Measurements from ENCODE around the gene MAST4. TPM values are rescaled to one million over a fixed set of nuclear protein-coding genes. Genes with fewer than 3 reads are reported as not detected.

MAST4 gene
- total and polyA plus RNA-seq, 2 of the 8 experiments (the other 6 are each of a cell fraction or from before 2014, with no cell fraction given): 1.5 to 2.6 TPM

DNA sequence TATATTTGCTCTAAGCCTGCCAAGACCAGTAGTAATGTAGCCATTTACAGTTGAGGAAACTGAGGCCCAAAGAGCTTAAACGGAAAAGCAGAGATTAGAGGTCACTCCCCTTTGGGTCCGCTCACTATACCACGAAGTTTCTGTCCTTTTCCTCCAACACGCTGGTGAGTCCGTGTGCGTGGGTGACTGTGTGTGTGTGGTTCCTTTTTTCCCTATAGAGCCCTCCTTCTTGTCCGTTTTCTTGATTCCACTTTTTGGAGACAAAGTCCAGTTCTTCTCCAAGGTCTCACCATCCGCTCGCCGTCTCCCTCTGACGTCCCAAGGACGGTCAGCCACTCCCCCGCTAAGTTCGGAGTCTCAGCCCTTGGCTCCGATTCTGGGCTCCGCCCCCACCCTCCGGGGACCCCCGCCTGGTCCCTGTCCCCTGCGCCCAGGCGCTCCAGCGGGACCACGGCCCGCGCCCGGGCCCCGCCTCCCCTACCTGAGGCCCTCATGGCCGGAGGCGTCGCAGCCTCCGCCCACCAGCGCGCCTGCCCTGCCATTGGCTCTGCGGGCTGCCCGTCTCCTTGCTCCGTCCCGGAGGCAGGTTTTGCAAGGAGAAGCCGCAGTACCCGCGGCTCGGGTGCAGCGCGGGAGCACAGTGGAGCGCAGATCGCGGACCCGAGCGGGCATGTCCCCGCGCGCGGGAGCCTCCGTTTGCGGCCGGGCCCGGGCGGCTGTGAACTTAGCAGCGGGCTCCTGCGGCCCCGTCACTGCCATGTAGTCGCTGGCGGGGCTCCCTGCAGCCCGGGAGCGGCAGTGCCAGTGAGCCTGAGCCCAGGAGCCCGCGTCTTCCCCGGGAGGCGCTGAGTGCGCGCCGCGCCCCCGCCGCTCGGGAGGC is at the start of gene MAST4 (continued):
- TF ChIP-seq CHD7 (IDR thresholded peaks at IDR 0.05; ENCODE audit: insufficient replicate concordance, low read length): no peak
- TF ChIP-seq PHF8 (conservative IDR thresholded peaks at IDR 0.05; ENCODE audit: low read depth, low read length): peak; percentile 86
- no peak for TF ChIP-seq CBX5 (IDR thresholded peaks at IDR 0.05; ENCODE audit: low read depth, low read length)
- no peak for TF ChIP-seq SRF (IDR thresholded peaks at IDR 0.05; ENCODE audit: low read depth, low read length)
- no peak for TF ChIP-seq SIN3A (conservative IDR thresholded peaks at IDR 0.05 in 1 of 2, IDR thresholded peaks at IDR 0.05 in 1 of 2; ENCODE audit: low read depth in 1 of 2, low read length in 2 of 2)
- TF ChIP-seq SP4 (IDR thresholded peaks at IDR 0.05; ENCODE audit: low read length): no peak
- no peak for TF ChIP-seq POLR2AphosphoS5 (IDR thresholded peaks at IDR 0.05; ENCODE audit: low read depth, low read length)
- TF ChIP-seq CBX8 (IDR thresholded peaks at IDR 0.05; ENCODE audit: borderline replicate concordance, low read depth, low read length): no peak

Data from H1 (cell line).